ENCODE data around the gene CCNB1. TPM values are rescaled to one million over a fixed set of nuclear protein-coding genes. Genes with fewer than 3 reads are reported as not detected.

CCNB1 gene
- total RNA-seq, 1 experiment from 2014 or later = 262 TPM

GRCh38 chr5:69130241-69130640 is 36.7 kb upstream of the CCNB1 start:
- no peak overlapping the region for H3K27ac ChIP-seq (ENCODE audit: low read length)
- no peak overlapping the region for H3K4me3 ChIP-seq (ENCODE audit: low read depth in 2 of 2, low read length in 2 of 2)
- no peak for TF ChIP-seq POLR2AphosphoS5 (IDR thresholded peaks at IDR 0.05; ENCODE audit: low read depth, low read length)
- TF ChIP-seq REST (IDR thresholded peaks at IDR 0.05; ENCODE audit: insufficient read depth in 1 of 2, low read depth in 2 of 2, low read length in 1 of 2) = no peak
- TF ChIP-seq CTCF (IDR thresholded peaks at IDR 0.05) = no peak
- TF ChIP-seq TCF7L2 (IDR thresholded peaks at IDR 0.05; ENCODE audit: low read depth, low read length) = no peak
- no peak for TF ChIP-seq SIN3A (IDR thresholded peaks at IDR 0.05; ENCODE audit: borderline replicate concordance, insufficient read depth, low read depth, low read length)
- H3K9me3 ChIP-seq (ENCODE audit: control insufficient read depth, insufficient read depth, low read depth, low read length) = no peaks in the 10 kb centered on the region
- POLR2A ChIA-PET = no interaction called here
- BruUV-seq (replicated peaks) = no TSS peak
- H3K36me3 ChIP-seq (ENCODE audit: control insufficient read depth, insufficient read depth, low read length) = peaks cover 23% of the 10 kb centered on the region
- DNase-seq (ENCODE audit: low read depth, low spot score) (no peak), ATAC-seq (no peak)
- no peaks in the 10 kb centered on the region for H3K27me3 ChIP-seq (ENCODE audit: control insufficient read depth, insufficient read depth, low read length)
- no peaks in the 10 kb centered on the region; the same call in 1 of the 2 replicates for H3K4me1 ChIP-seq (ENCODE audit: control insufficient read depth, insufficient read depth, low read length)
- in situ Hi-C loops (cut with HindIII; ENCODE audit: low pct_unique_long_range_greater_than_20kb, low sequenced_read_pairs) = no loop called here
- CTCF ChIA-PET = no interaction called here
- intact Hi-C loops (cut with micrococcal nuclease; ENCODE audit: unreplicated experiment) = no loop called here

GRCh38 chr5:69131304-69131703 is 35.6 kb upstream of the CCNB1 start:
- BruUV-seq (replicated peaks) = no TSS peak
- ChIA-PET CTCF (no interaction called here), POLR2A (interaction anchor here (0.6 kb wide), 1 partner anchor 22 kb away, joined by 8 read pairs; no protein-coding TSS in a partner anchor)
- Histone ChIP-seq H3K9me3 (ENCODE audit: control insufficient read depth, insufficient read depth, low read depth, low read length) (no peaks in the 10 kb centered on the region), H3K27me3 (ENCODE audit: control insufficient read depth, insufficient read depth, low read length) (no peaks in the 10 kb centered on the region), H3K4me3 (ENCODE audit: low read depth in 2 of 2, low read length in 2 of 2) (no peak overlapping the region), H3K4me1 (ENCODE audit: control insufficient read depth, insufficient read depth, low read length) (no peaks in the 10 kb centered on the region; the same call in 1 of the 2 replicates), H3K27ac (ENCODE audit: low read length) (no peak overlapping the region), H3K36me3 (ENCODE audit: control insufficient read depth, insufficient read depth, low read length) (peaks cover 23% of the 10 kb centered on the region)
- in situ Hi-C loops (cut with HindIII; ENCODE audit: low pct_unique_long_range_greater_than_20kb, low sequenced_read_pairs) (no loop called here), intact Hi-C loops (cut with micrococcal nuclease; ENCODE audit: unreplicated experiment) (no loop called here)
- DNase-seq (ENCODE audit: low read depth, low spot score) (no peak), ATAC-seq (no peak)
- TF ChIP-seq POLR2AphosphoS5 (IDR thresholded peaks at IDR 0.05; ENCODE audit: low read depth, low read length) (no peak), TCF7L2 (IDR thresholded peaks at IDR 0.05; ENCODE audit: low read depth, low read length) (no peak), SIN3A (IDR thresholded peaks at IDR 0.05; ENCODE audit: borderline replicate concordance, insufficient read depth, low read depth, low read length) (no peak), REST (IDR thresholded peaks at IDR 0.05; ENCODE audit: insufficient read depth in 1 of 2, low read depth in 2 of 2, low read length in 1 of 2) (no peak), CTCF (IDR thresholded peaks at IDR 0.05) (no peak)
